SIG-M5 treated with dmso at 0.1 percent for 504 hours (cell line): ENCODE data around the gene RPTOR.
"Not testable (repeated sequence)": the region's sequence is repeated elsewhere in the genome, so short reads cannot be mapped to it uniquely, and the experiment has no call there.

ENCODE experiments used
- DNase-seq: peaks from one replicate; lab custom pipeline; 2025; ENCODE audit not compliant: unreplicated experiment; lab: John Stamatoyannopoulos, UW

RPTOR gene

DNA sequence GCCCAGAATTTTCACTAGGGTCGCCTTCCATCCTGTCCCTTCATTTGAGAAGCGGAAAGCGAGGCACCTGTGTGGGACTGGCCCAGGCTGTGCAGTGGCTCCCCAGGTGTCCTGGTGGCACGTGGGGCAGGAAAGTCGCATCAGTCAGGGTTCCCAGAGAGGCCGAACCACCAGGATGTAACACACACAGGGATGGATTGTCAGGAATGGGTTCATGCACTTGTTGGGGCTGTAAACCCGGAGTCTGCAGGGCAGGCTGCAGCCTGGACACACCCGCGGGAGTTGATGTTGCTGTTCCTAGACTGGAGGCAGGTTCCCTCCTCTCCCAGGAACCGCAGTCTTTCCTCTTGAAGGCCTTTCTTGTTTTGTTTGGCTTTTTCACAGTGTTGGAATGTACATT is 30.7 kb upstream of the RPTOR start:
- DNase-seq, result no peak

DNA sequence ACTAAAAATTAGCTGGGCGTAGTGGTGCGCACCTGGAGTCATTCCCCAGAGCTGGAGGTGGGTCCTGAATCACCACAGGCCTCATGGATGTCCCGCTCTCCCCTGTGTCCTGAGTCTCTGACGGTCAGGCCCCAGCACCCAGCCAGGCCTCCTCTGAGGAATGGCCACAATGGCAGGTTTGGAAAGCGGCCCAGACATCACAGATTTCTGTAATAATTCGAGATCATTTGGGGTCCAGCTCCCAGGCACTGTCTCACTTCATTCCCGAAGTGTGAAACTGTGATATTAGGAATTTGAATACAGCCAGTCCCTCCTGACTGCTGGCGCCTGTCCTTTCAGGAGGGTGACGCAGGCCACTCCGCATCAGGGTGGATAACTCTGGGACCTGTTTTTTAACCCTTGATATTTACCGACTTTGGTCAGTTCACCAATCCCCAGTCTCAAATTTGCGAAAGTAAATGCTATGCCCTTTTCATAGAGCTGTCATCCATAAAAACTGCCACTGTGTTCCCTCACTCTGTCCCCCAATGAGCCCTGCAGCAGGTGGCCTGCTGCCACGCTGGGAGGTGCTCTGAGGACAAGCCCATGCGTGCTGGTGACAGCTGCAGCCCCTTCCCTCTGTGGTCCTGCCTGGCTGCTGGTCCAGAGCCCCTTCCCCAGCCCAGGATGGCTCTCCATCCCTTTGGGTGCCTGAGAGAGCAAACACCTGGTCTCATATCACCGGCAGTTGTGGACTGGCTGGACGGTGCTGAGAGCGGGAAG is 28.3 kb upstream of the RPTOR start:
- DNase-seq, result no peak

DNA sequence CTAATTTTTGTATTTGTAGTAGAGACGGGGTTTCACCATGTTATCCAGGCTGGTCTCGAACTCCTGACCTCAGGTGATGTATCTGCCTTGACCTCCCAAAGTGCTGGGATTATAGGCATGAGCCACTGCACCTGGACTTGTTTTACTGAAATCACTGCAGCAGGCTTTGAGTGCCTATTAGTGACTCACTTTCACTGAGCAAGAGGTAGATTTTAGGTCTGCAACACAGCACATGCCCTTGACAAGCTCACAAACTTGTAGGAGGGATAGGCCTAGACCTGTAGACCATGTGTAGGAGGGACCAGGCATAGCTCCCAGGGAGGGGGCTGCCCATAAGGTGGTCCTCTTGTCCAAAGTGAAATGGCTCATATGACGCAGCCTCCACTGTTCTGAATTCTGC is 27.0 kb upstream of the RPTOR start:
- no peak for DNase-seq

DNA sequence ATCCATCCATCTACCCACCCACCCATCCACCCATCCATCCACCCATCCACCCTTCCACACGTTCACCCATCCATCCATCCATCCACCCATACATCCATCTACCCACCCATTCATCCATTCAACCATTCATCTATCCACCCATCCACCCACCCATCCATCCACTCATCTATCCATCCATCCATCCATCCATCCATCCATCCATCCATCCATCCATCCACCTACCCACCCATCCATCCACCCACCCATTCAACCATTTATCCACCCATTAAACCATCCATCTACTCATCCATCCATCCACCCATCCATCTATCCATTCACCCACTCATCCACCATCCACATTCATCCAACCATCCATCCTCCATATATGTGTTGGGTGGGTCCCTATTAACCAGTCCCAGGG is 26.2 kb upstream of the RPTOR start:
- no peak for DNase-seq

DNA sequence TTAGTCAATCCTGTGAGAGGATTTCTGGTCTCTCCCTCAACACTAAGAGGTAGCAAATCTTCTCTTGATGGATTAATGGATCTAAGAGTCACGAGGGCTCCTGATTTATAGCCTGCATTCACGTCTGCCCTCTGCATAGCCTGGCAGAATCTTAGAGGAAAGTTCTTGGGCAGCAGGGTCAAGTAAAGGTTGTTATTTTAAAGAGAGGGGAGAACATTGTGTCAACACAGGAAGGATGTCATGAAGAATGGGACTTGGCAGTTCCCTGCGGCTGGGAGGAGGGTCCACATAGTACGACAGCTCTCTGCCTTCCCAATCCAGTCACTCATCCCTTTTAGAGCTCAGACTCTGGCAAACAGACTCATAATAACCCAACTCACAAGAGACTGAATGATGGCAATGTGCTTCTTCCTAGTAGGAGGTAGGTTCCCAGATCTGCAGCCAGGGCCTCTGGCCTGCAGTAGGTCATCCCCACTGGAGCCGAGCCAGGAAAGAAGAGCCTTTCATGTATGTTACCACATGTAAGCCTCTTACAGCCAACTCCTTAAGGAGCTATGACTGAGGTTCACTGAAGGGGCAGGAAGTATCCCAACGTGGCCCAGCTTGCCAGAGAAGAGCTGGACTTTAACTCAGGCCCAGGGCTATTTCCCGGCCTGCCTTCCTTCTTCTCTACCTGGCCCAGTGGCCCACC is 25.4 kb upstream of the RPTOR start:
- DNase-seq, result no peak

DNA sequence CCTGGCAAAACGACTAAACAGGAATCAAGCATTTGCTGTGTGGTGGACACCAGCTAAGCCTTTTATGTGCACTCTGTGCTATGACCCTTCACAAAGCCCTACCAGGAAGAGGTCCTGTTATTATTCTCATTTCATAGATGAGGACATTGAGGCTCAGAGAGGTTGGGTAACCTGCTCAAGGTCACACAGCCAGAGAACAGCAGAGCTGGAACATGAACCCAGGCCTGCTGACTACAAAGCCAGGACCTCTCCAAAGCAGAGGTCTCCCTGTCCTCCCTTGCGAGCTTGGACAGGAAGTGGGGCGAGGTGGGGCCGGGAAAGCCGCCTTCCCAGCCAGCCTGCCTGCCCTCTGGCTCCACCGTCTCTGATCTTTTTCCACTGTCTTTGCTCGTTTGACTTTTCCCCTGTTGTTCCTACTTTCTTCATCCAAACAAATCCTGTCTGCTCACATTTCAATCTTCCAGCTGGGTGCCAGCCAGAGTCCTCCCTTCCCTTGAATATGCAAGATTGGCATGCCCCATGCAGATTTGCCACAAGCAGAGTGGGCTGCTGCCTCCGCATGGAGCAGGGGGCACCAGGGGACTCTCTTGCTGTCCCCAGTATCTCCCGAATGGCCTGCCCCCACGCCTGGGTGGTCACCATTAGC is 23.7 kb upstream of the RPTOR start:
- DNase-seq, result no peak

DNA sequence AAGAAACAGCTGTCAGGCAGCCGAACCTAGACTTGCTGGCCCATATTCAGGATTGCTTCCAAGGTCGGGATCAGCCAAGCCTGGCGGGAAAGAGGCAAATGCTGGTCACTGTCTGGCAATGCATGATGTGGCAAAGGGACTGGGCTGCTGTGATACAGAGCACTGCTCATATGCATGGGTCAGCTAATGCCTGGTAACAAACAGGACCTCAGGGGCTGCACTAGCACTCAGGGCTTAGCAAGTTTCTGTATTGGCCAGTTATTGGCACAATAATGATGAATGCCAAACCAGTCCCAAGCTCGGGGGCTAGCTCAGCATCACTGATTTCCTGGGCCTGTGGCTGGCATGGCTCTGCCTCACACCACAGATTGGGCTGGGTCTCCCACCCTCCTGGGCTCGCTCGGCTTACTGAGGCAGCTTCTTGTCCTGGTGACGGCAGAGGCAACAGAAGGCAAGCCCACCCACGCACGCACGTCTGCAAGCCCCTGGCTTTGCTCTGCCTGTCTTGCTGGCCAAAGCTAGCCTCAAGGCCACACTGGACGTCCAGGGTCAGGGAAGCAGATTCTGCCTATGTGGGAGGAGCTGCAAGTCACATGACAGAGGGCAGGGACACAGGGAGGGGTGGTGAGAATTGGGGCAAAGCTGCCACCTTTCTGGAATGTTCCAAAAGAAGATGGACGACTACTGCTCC is 21.4 kb upstream of the RPTOR start:
- no peak for DNase-seq

DNA sequence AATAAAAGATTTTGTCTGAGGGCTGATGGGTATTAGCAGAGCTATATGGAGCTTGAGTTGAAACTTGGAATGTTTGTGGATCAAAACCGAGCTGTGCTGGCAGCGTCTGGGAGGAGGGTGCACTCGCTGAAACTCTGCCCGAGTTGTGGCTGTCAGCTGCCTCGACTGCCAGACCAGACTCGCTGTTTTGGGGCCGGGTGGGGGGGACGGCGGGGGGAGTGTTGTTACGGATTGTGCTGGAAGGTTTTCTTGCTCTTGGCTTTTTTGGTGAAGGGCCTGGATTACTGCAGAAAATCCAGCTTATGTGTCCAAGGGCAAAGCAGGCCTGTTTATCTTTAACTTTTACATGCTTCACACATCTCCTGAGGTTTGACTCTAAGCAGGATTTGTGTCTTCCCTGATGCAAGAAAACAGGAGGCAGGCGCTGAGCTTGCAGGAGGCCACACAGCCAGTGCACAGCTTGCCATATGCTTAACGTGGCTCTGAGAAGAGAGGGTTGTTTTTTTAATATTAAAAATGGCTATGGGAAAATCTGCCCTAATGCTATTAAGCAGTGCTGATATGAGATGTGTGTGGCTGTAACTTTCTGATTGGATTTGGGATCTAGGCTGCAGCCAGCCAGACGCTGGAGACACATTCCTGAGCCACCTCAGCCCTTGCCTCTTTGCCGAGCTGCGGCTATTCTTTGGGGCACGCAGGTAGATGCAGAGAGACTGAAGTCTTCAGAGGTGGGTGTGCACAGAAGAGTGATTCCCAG is 20.5 kb upstream of the RPTOR start:
- DNase-seq, result no peak

DNA sequence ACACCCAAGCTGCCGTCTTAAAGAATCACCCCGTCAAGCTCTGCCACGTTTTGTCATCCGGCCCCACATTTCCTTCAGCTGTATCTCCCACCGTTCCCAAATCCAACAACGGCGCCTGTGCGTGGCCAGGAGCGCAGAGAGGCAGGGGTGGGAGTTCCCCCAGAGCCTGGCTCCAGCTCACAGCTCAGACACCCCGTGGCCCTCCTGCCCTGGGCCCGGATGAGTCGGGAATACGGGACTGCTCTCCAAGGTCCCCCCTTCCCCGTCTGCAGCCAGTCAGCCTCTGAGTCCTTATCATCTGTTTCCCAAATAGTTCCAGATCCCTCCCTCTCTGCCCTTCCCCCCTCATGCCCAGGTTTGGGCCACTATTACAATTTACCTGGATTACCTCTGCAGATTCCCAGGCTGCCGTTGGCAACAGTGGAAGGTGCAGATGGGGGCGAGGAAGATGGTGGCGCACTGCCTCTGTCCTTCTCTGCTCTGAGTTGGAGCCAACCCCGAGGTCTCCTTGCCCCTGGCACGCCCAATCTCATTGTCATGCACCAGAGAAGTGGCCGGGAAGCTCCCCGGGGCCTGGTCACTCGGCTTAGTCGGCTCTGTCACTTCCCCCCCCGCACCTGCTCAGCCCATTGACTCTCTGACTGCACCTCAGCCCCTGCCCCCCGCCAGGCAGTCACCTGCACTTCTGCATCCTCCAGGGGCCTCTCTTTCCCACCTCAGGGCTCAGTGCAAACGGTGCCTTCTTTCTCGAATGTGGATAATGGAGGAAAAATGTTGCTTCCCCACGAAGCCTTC is 18.3 kb upstream of the RPTOR start:
- DNase-seq, result no peak

DNA sequence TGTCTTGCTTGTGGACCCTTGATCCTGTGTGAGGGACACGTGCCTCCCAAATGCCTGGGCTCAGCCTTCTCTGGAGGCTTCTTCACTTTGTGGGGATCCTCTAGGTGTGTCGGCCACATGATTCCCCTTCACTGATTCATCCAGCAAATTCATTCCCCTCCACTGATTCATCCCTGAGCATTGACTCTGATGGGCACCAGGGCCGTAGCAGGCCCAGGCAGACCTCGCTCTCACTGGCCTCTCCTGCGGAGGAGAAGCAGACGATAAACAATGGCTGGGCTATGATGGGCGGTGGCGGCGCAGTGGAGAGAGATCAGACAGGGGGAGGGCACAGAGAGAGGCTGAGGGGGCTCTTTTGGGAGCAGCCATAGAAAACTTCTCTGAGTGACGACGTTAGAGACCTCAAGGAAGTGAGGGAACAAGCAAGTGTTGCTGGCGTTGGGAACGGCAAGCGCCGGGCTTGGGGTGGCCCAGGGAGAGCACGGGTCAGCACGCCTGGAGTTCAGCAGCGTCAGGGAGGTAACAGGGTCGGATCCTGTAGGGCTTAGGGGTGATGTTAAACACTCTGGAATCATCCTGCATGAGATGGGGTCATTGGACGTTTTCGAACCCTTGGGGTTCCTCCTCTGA is 17.5 kb upstream of the RPTOR start:
- DNase-seq, result no peak

DNA sequence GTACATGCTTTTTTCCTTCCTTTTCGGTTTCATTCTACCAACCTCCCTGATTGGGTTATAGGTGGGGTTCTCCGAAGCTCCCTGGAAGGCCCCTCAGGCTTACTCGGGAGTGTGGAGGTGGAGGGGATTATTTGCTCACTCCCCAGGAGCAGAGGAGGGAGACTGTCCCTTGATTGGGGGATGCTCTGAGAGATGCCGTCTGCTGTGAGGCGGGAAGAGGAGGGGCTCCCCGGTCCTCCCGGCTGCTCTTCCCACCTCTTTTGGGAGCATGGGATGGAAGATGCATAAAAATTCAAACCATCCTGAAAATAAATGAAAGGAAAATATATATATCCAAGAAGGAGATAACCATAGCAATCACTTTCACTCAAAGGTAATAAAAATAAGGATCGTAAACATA is 16.1 kb upstream of the RPTOR start:
- no peak for DNase-seq

DNA sequence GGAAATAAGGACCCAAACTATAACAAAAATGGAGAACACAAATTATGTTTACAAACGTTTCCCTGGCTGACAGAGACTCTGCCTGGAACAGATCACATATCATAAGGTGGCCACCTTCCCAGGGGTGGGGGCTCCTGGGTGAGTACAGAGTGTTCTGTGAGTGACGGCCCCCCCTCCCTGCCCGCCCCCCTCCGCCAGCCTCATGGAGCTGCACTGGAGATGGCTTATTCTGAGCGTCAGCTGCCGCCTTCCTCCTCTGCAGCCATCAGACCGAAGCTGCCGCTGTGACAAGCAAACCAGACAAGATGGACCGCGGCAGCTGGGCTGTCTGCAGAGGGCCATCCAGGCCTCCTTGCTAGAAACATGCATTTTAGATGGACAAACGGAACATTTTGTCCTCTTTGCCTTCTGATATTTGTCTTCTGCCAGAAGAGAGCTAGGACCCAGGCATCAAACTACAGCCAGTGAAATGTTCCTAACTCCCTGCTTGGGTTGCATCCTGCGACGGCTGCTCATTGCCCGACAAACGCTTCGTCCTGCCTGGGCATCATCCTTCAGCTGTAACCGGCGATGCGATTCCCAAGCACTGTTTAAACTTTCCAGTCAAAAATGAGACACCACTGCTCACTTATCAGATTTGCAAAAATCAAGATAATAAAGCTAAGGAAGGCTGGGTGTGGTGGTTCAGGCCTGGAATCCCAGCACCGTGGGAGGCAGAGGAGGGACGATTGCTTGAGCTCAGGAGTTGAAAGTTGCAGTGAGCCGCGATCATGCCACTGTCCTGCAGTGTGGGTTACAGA is 15.3 kb upstream of the RPTOR start:
- no peak for DNase-seq

DNA sequence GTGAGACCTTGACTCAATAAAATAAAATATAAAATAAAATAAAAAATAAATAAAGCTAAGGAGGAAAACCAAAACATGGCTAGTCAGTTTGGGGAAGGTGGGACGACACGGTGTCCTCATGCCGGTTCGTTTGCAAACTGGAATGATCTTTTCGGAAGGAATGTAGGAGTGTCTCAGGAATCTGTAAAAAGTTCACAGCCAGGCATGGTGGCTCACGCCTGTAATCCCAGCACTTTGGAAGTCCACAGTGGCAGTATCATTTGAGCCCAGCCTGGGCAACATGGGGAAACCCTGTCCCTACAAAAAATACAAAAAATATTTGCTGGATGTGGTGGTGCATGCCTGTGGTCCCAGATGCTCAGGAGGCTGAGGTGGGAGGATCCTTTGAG is 14.7 kb upstream of the RPTOR start:
- no peak for DNase-seq

DNA sequence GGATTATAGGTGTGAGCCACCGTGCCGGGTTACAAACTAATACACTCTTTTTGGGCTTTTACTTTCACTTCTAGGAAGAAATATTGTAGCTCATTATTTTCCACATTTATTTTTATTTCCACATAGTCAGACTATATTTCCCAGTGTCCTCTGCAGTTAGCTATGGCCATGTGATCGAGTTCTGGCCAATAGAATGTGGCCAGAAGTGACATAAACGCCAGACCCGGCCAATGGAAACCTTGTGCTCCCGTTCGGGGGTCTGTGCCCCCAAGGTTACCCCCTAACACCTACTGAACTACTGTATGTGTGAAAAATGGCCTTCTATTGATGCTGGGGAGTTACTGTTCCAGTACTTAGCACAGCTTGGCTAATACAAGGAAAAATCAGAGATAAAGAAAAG is 13.2 kb upstream of the RPTOR start:
- no peak for DNase-seq

DNA sequence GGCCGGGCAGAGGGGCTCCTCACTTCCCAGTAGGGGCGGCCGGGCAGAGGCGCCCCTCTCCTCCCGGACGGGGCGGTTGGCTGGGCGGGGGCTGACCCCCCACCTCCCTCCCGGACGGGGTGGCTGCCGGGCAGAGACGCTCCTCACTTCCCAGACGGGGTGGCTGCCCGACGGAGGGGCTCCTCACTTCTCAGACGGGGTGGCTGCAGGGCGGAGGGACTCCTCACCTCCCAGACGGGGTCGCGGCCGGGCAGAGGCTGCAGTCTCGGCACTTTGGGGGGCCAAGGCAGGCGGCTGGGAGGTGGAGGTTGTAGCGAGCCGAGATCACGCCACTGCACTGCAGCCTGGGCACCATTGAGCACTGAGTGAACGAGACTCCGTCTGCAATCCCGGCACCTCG is 7.3 kb upstream of the RPTOR start:
- DNase-seq, result not testable (repeated sequence)

DNA sequence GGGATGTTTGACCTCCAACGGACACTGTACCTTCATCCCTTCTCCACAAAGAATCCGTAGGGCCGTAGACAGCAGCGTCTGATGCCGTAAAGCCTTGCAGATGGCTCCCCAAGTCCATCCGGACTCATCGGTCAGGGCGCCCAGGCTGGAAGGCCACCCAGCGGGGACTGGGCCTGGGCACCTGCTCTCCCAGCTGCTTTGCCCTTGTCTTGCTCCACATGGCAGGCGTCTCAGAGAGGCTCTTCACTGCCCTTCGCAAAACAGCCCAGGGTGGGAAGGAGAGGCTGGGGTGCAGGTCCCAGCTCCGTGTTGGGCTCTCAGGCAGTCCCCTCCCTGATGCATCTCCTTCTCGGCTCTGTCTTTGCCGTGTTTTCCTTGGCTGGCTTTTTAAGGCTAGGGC is 6.2 kb upstream of the RPTOR start:
- DNase-seq, result no peak

DNA sequence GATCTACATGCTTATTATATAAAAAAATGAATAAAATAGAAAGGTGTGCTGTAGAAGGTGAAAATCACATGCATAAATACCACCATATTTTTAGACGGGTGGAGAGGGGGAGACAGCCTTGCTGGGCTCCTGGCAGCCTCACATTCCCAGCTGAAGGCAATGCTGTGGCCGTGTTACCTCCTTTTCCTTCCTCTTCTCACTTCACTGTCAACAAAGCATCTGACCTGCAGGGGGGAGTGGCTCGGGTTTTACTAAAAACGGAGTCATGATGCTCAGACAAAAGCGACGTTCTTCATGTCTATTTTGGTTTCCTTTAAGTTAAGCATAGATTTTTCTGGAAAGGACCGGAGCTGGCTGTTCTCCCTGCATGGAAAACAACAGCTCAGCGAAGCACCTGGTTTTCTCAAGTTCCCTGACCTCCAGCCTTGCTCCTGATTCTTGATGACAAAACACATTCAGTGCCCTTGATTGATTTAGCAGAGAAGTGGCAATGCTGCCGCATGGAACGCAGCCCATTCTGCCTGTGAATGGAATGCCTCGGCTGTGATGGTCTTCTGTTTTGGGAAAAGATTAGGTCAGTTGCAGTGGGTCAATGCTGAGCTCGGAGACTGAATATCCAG is 5.5 kb upstream of the RPTOR start:
- DNase-seq, result peak; percentile 61

DNA sequence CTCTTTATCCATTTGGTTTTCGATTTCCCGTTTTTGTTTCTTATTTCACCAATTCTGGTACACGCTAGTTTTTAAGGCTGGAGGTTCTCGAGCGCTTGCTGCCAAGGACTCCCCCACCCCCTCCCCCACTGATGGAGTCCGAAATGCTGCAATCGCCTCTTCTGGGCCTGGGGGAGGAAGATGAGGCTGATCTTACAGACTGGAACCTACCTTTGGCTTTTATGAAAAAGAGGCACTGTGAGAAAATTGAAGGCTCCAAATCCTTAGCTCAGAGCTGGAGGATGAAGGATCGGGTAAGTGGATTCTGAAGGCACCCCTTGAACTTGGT is 825 bp downstream of the RPTOR start:
- peak; percentile 52 for DNase-seq

DNA sequence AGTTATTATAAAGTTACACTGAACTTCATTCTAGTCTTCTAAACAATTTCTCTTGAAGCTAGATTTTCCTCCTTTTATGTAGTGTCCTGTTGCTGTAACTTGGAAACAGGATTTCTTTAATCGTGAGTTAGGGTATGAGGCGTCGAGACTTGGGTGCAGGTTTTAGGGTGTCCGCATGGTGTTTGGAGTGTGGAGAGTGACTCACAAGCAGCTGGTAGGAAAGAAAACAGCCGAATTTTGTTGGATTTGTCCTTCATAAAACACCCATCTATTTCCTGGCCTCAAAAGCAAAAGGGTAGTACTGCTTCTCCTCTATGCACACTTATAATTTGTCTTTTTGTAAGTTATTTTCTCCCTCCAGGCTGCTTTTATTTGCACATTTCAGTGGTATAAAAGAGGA is 1.6 kb downstream of the RPTOR start:
- peak; percentile 61 for DNase-seq
